ENCODE data around the gene GPATCH8. TPM values are rescaled to one million over a fixed set of nuclear protein-coding genes. Genes with fewer than 3 reads are reported as not detected.

The GPATCH8 gene
- total and polyA plus RNA-seq, 10 of the 15 experiments (the other 5 are each of a cell fraction or from before 2014, with no cell fraction given), result 11.7 to 45.1 (median 21.3) TPM

DNA sequence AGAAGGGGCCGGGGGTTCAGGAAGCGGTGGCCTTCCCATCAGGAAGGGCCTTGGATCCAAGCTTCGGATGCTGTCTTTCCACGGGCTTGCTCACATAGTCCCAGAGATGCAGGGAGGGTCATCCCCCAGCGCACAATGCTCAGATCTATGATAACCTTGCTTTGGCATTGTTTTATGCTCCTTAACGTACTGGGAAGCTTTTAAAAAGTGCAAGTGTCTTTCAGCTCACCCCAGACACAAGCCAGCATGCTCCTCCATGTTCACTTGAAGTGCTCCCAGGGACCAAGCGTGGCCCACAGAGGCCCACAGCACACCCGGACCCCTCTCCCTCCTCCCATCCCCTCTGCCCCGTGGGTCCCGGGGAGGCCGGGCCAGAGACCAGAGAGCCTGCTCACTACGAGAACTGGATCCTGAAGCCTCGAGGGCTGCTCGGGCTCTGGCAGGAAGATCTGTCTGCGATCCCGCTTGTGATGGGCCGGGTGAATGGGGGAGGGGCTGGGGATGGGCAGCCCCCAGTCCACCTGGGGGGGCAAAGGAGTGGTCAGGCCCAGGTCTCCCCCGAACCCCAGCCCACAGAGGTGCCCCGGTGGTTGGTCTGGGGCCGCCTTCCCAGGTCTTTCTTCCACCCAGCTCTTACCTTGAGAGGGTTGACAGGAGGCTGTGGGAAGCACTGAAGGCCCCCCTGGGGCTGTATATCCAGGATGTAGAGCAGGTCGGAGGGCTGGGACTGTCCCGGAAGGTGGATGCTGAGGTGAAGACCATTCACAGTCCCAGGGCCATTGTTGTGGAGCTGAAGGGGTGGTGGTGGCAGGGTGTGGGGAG, 127.8 kb downstream of the GPATCH8 start (continued):
- TF ChIP-seq NFIC (IDR thresholded peaks at IDR 0.05; ENCODE audit: low read depth, low read length) (no peak), GABPA (IDR thresholded peaks at IDR 0.05; ENCODE audit: low read depth) (no peak), ZNF384 (IDR thresholded peaks at IDR 0.05; ENCODE audit: borderline replicate concordance, low read depth, low read length) (no peak)
- TF ChIP-seq, protein P1, sequence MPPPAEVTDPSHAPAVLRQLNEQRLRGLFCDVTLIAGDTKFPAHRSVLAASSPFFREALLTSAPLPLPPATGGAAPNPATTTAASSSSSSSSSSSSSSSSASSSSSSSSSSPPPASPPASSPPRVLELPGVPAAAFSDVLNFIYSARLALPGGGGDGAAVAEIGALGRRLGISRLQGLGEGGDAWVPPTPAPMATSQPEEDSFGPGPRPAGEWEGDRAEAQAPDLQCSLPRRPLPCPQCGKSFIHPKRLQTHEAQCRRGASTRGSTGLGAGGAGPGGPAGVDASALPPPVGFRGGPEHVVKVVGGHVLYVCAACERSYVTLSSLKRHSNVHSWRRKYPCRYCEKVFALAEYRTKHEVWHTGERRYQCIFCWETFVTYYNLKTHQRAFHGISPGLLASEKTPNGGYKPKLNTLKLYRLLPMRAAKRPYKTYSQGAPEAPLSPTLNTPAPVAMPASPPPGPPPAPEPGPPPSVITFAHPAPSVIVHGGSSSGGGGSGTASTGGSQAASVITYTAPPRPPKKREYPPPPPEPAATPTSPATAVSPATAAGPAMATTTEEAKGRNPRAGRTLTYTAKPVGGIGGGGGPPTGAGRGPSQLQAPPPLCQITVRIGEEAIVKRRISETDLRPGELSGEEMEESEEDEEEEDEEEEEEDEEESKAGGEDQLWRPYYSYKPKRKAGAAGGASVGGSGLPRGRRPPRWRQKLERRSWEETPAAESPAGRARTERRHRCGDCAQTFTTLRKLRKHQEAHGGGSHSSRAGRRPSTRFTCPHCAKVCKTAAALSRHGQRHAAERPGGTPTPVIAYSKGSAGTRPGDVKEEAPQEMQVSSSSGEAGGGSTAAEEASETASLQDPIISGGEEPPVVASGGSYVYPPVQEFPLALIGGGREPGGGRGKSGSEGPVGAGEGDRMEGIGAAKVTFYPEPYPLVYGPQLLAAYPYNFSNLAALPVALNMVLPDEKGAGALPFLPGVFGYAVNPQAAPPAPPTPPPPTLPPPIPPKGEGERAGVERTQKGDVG (CRISPR knock-in tag; IDR thresholded peaks at IDR 0.05), result no peak

DNA sequence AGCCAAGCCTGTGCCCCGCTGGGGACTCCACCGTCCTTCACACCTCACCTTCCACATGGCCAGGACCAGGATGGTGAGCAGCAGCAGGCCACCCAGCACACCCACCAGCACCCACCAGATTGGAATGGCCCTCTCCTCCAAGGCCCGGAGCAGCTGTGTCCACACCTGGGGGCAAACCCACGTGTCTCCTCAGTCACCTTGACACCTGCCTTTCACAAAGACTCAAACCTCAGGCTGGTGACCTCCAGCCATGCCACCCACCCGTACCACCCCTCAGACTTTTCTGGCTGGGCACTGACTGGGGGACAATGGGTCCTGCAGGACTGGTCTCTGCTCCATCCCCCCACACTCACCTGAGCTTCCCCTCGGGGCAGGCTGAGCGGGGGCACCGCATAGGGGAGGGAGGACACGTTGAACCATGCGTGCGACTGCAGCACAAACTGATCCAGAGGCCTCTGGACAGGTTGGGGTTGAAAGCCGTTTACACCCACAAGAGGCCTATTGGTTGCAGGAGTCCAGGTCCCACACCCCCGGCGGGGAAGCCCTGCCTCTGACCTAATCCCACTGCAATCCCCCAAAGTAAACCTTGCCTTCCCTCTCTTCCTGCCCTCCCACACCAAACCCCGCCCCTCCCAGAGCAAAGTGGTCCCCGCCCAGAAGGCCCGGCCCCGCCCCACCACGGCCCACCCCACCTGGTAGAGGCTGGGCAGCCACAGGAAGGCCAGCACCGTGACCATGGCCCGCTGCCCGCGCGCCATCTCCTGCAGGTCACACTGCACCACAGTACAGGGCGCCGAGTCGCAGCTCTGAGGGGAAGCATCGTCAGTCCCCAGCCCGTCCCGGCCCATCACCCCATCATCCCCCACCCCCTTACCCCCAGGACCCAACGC, 128.7 kb downstream of the GPATCH8 start:
- SMC1A ChIA-PET (ENCODE audit: uncharacterized antibody, unreplicated experiment), result no interaction called here
- Histone ChIP-seq H3K27ac (ENCODE audit: control insufficient read depth, insufficient read depth) (no peak overlapping the region), H3K4me1 (ENCODE audit: control insufficient read depth, insufficient read depth, low read length) (peaks cover 9% of the 10 kb centered on the region), H3K79me2 (ENCODE audit: control insufficient read depth, insufficient read depth, low read length) (no peaks in the 10 kb centered on the region), H3K9ac (ENCODE audit: control insufficient read depth, insufficient read depth, low read length) (no peak overlapping the region), H2AFZ (ENCODE audit: control insufficient read depth, low read depth, low read length) (0 out of 2 replicates have a peak overlapping the region, but pooled peaks have one; percentile 10), H4K20me1 (ENCODE audit: control insufficient read depth, insufficient read depth) (no peaks in the 10 kb centered on the region), H3K9me3 (replicated peaks; ENCODE audit: control insufficient read depth, insufficient read depth, low read length) (no peaks in the 10 kb centered on the region; the same call in 2 of the 3 replicates), H3K4me2 (ENCODE audit: control insufficient read depth, insufficient read depth) (0 out of 2 replicates have a peak overlapping the region, but pooled peaks have one; percentile 9), H3K4me3 (no peak overlapping the region), H3K27me3 (replicated peaks in 1 of 2; ENCODE audit: control insufficient read depth in 2 of 2, insufficient read depth in 2 of 2, low read length in 1 of 2) (no peaks in the 10 kb centered on the region; a peak in 1 of 4 replicates), H3K36me3 (ENCODE audit: control insufficient read depth in 2 of 2, insufficient read depth in 2 of 2, low read length in 1 of 2) (no peaks in the 10 kb centered on the region)
- RAD21 ChIA-PET (ENCODE audit: unreplicated experiment), result no interaction called here
- in situ Hi-C loops (cut with MboI) (no loop called here), intact Hi-C loops (cut with micrococcal nuclease; ENCODE audit: unreplicated experiment) (no loop called here)
- CTCF ChIA-PET, result interaction anchor here (0.7 to 2.4 kb wide), 4 partner anchors 11 to 149 kb away, joined by 3 to 7 read pairs (median 4); partner anchors contain the start of gene FAM171A2
- no TSS peak for BruUV-seq (replicated peaks)
- POLR2A ChIA-PET, result no interaction called here
- ATAC-seq (peak; percentile 57), FAIRE-seq (no peak), DNase-seq (ENCODE audit: low read depth, low spot score) (no peak)
- 58% methylated on average over 16 of the region's 31 CpGs for WGBS (ENCODE audit: insufficient coverage, insufficient replicate concordance, low lambda C conversion rate, missing lambda C conversion rate)
- TF ChIP-seq NFXL1 (IDR thresholded peaks at IDR 0.05; ENCODE audit: borderline replicate concordance), result no peak
- TF ChIP-seq, protein P2, sequence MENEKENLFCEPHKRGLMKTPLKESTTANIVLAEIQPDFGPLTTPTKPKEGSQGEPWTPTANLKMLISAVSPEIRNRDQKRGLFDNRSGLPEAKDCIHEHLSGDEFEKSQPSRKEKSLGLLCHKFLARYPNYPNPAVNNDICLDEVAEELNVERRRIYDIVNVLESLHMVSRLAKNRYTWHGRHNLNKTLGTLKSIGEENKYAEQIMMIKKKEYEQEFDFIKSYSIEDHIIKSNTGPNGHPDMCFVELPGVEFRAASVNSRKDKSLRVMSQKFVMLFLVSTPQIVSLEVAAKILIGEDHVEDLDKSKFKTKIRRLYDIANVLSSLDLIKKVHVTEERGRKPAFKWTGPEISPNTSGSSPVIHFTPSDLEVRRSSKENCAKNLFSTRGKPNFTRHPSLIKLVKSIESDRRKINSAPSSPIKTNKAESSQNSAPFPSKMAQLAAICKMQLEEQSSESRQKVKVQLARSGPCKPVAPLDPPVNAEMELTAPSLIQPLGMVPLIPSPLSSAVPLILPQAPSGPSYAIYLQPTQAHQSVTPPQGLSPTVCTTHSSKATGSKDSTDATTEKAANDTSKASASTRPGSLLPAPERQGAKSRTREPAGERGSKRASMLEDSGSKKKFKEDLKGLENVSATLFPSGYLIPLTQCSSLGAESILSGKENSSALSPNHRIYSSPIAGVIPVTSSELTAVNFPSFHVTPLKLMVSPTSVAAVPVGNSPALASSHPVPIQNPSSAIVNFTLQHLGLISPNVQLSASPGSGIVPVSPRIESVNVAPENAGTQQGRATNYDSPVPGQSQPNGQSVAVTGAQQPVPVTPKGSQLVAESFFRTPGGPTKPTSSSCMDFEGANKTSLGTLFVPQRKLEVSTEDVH (IDR thresholded peaks at IDR 0.05; ENCODE audit: low read depth, partially characterized antibody), result no peak
- TF ChIP-seq, protein P3, sequence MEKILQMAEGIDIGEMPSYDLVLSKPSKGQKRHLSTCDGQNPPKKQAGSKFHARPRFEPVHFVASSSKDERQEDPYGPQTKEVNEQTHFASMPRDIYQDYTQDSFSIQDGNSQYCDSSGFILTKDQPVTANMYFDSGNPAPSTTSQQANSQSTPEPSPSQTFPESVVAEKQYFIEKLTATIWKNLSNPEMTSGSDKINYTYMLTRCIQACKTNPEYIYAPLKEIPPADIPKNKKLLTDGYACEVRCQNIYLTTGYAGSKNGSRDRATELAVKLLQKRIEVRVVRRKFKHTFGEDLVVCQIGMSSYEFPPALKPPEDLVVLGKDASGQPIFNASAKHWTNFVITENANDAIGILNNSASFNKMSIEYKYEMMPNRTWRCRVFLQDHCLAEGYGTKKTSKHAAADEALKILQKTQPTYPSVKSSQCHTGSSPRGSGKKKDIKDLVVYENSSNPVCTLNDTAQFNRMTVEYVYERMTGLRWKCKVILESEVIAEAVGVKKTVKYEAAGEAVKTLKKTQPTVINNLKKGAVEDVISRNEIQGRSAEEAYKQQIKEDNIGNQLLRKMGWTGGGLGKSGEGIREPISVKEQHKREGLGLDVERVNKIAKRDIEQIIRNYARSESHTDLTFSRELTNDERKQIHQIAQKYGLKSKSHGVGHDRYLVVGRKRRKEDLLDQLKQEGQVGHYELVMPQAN (conservative IDR thresholded peaks at IDR 0.05), result no peak

Data from GM12878 (cell line).